Fibroblast of skin of scalp (primary cell): Measurements from ENCODE around the gene ARL4C. TPM values are rescaled to one million over a fixed set of nuclear protein-coding genes. Genes with fewer than 3 reads are reported as not detected.

Experiments
- DNase-seq: peaks from one replicate; pipeline ENCODE4 v3.0.0-alpha.2; 2013
- polyA plus RNA-seq, 2 experiments: library from polyadenylated mRNA; unstranded; fragments of 120-200 nt; gene quantifications; one replicate each; pipeline ENCODE4 v1.2.1, GENCODE V29; 2013; ENCODE audit not compliant: insufficient read length in 2 of 2

ARL4C gene
- polyA plus RNA-seq (2013, experiment 1 of 2; ENCODE audit: insufficient read length), result 124 TPM
- 122 TPM for polyA plus RNA-seq (2013, experiment 2 of 2; ENCODE audit: insufficient read length)

- DNase-seq, result peak; percentile 89
These were observed at the start of gene ARL4C for GRCh38 chr2:234496835-234497593. ARL4C (minus strand) TSS chr2:234497081; CDS start chr2:234496586, 495 bp downstream.

- peak; percentile 81 for DNase-seq
These were observed 48.1 kb upstream of the ARL4C start for GRCh38 chr2:234544659-234545611.

GRCh38 chr2:234542742-234543141, 45.9 kb upstream of the ARL4C start:
- DNase-seq, result no peak

- no peak for DNase-seq
These were observed 41.0 kb upstream of the ARL4C start for GRCh38 chr2:234537929-234538328.

- no peak for DNase-seq
These were observed 39.5 kb upstream of the ARL4C start for GRCh38 chr2:234536178-234536965.

GRCh38 chr2:234535464-234535863, 38.6 kb upstream of the ARL4C start:
- DNase-seq, result no peak

GRCh38 chr2:234534515-234534914, 37.6 kb upstream of the ARL4C start:
- DNase-seq, result no peak

- no peak for DNase-seq
These were observed 36.7 kb upstream of the ARL4C start for GRCh38 chr2:234533626-234534025.

- no peak for DNase-seq
These were observed 31.7 kb upstream of the ARL4C start for GRCh38 chr2:234528410-234529148.

- DNase-seq, result no peak
These were observed 29.8 kb upstream of the ARL4C start for GRCh38 chr2:234526711-234527110.

- DNase-seq, result no peak
These were observed 24.7 kb upstream of the ARL4C start for GRCh38 chr2:234521536-234521935.

GRCh38 chr2:234518986-234519642, 22.2 kb upstream of the ARL4C start:
- no peak for DNase-seq

- DNase-seq, result no peak
These were observed 21.1 kb upstream of the ARL4C start for GRCh38 chr2:234517971-234518370.

GRCh38 chr2:234514873-234515638, 18.2 kb upstream of the ARL4C start:
- no peak for DNase-seq

- no peak for DNase-seq
These were observed 17.2 kb upstream of the ARL4C start for GRCh38 chr2:234514099-234514498.

- no peak for DNase-seq
These were observed 16.2 kb upstream of the ARL4C start for GRCh38 chr2:234512884-234513669.

- DNase-seq, result peak; percentile 69
These were observed 6.0 kb upstream of the ARL4C start for GRCh38 chr2:234502919-234503285.

- peak; percentile 81 for DNase-seq
These were observed 5.5 kb upstream of the ARL4C start for GRCh38 chr2:234502285-234502918.

GRCh38 chr2:234500394-234501006, 3.6 kb upstream of the ARL4C start:
- peak; percentile 79 for DNase-seq
